HepG2 (cell line): ENCODE data around the gene RPL39. TPM values are rescaled to one million over a fixed set of nuclear protein-coding genes. Genes with fewer than 3 reads are reported as not detected.
A peak's percentile ranks its signal among the peaks of the same experiment; 100 is the strongest.

Experiments used
- CBX2 ChIP-seq, 2 experiments: fragments of 200-600 bp in 1 of 2; sonication (generic); formaldehyde crosslinking in 1 of 2; IDR thresholded peaks; 2 replicates each; pipeline versions ENCODE4 v1.7.0 to v1.8.1; 2018 to 2022; ENCODE audit warnings: low read depth in 2 of 2, low read length in 1 of 2, mild to moderate bottlenecking in 1 of 2, missing genetic modification reagents in 1 of 2
- CC2D1A ChIP-seq: sonication (generic); formaldehyde crosslinking; IDR thresholded peaks from 2 replicates; pipeline ENCODE4 v1.8.1; 2023; ENCODE audit warnings: mild to moderate bottlenecking, missing genetic modification reagents
- NCOR1 ChIP-seq: fragments of 200-600 bp; sonication (generic); IDR thresholded peaks from 2 replicates; pipeline ENCODE4 v1.7.0; 2017; ENCODE audit warnings: antibody characterized with exemption, low read length, borderline replicate concordance
- NFE2 ChIP-seq: sonication (generic); formaldehyde crosslinking; IDR thresholded peaks from 2 replicates; pipeline ENCODE4 v1.4.0; 2020; ENCODE audit warnings: missing genetic modification reagents
- SOX6 ChIP-seq, 2 experiments: fragments of 450-650 bp in 1 of 2; sonication (generic) in 1 of 2; formaldehyde crosslinking in 1 of 2; IDR thresholded peaks; 2 replicates each; pipeline versions ENCODE4 v1.4.0 to v1.6.1; 2017 to 2020; ENCODE audit warnings: antibody characterized with exemption in 1 of 2, mild to moderate bottlenecking in 1 of 2, missing genetic modification reagents in 1 of 2
- TRIM24 ChIP-seq: sonication (generic); formaldehyde crosslinking; IDR thresholded peaks from 2 replicates; pipeline ENCODE4 v1.8.0; 2022; ENCODE audit warnings: mild to moderate bottlenecking, missing genetic modification reagents
- YY1 ChIP-seq: IDR thresholded peaks from 2 replicates; pipeline ENCODE4 v1.6.1; 2011; ENCODE audit warnings: low read length, low read depth, moderate library complexity, mild to moderate bottlenecking; ENCODE audit not compliant: insufficient read depth, insufficient replicate concordance
- ZNF234 ChIP-seq: sonication (generic); formaldehyde crosslinking; conservative IDR thresholded peaks from 2 replicates; pipeline ENCODE4 v1.5.1; 2020; ENCODE audit warnings: mild to moderate bottlenecking, missing genetic modification reagents
- ZNF34 ChIP-seq: sonication (generic); formaldehyde crosslinking; IDR thresholded peaks from 2 replicates; pipeline ENCODE4 v1.4.0; 2020; ENCODE audit warnings: mild to moderate bottlenecking, missing genetic modification reagents, borderline replicate concordance
- ZNF678 ChIP-seq: sonication (generic); formaldehyde crosslinking; IDR thresholded peaks from 2 replicates; pipeline ENCODE4 v1.4.0; 2020; ENCODE audit warnings: mild to moderate bottlenecking, missing genetic modification reagents
- polyA plus RNA-seq, 8 experiments: library from polyadenylated mRNA; depleted of rRNA in 3 of 8; stranded (reverse) in 7 of 8; unstranded in 1 of 8; fragments of >200 nt; fragmentation: Illumina TruSeq in 4 of 8; extraction: Trizol in 4 of 8; gene quantifications; 2 replicates each; pipeline versions ENCODE4 v1.2.1 to v1.2.3, GENCODE V29; 2011 to 2016; ENCODE audit warnings: low read depth in 4 of 8, missing spikeins in 1 of 8, mixed read lengths in 1 of 8; ENCODE audit not compliant: insufficient read depth in 1 of 8
- total RNA-seq, 5 experiments: library from RNA; depleted of rRNA; stranded (reverse); fragments of >200 nt; fragmentation: Illumina TruSeq; extraction: Trizol; gene quantifications; 2 replicates each; pipeline ENCODE4 v1.2.3, GENCODE V29; 2016; ENCODE audit warnings: low read depth in 1 of 5
- TF ChIP-seq, protein P1 (sequence below): sonication (generic); formaldehyde crosslinking; conservative IDR thresholded peaks from 2 replicates; pipeline ENCODE4 v1.4.0; 2020; ENCODE audit warnings: missing genetic modification reagents
- TF ChIP-seq, protein P2 (sequence below): sonication (generic); formaldehyde crosslinking; IDR thresholded peaks from 2 replicates; pipeline ENCODE4 v1.5.0; 2020; ENCODE audit warnings: missing genetic modification reagents
- TF ChIP-seq, protein P3 (sequence below): IDR thresholded peaks from 2 replicates; pipeline ENCODE4 v1.6.1; 2016; ENCODE audit warnings: missing biosample characterization, missing genetic modification reagents, low read depth
- TF ChIP-seq, protein P4 (sequence below): sonication (generic); formaldehyde crosslinking; IDR thresholded peaks from 2 replicates; pipeline ENCODE4 v1.4.0; 2020; ENCODE audit warnings: missing genetic modification reagents
- TF ChIP-seq, protein P5 (sequence below): sonication (generic); formaldehyde crosslinking; IDR thresholded peaks from 2 replicates; pipeline ENCODE4 v1.5.0; 2020; ENCODE audit warnings: missing genetic modification reagents

Gene RPL39
- total and polyA plus RNA-seq, 2 of the 13 experiments (the other 11 are each of a cell fraction or from before 2014, with no cell fraction given) = 2,312 to 3,547 TPM

DNA sequence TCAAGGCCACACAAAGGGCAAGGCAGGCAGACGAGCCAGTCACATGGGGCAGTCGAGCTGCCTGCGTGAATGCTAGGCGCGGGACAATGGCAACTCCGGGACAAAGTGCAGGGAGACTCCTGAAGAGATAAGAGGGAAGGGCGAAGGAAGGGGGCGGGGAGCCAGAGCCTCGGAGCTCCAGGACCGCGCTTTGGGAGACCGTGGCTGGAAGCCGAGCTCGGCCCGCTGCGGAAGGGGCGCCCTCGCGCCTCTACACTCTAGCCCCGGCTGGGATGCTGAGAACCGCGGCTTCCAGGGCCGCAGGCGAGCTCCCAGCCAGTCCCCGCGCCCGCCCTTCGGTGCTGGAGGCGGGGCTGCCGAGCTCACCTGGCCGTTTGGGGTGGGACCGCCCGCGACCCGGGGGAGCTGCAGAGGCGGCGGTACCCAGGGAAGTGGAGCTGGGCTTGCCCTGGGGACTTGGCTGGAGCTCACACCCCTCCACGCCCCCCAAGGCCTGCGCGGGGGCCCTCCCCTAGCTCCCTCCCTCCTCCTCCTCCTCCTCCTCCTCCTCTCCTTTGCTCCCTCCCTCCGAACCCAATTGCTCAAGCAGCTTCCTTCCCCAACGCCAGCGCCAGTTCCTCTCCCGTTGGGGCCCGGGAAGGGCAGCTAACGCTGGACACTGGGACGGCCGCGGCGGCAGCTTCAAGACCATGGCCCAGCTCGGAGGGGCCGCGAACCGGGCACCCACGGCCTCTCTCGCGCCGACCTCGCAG lies 33.3 kb downstream of the RPL39 start, which contains the start of gene SOWAHD (continued):
- TF ChIP-seq, protein P1, sequence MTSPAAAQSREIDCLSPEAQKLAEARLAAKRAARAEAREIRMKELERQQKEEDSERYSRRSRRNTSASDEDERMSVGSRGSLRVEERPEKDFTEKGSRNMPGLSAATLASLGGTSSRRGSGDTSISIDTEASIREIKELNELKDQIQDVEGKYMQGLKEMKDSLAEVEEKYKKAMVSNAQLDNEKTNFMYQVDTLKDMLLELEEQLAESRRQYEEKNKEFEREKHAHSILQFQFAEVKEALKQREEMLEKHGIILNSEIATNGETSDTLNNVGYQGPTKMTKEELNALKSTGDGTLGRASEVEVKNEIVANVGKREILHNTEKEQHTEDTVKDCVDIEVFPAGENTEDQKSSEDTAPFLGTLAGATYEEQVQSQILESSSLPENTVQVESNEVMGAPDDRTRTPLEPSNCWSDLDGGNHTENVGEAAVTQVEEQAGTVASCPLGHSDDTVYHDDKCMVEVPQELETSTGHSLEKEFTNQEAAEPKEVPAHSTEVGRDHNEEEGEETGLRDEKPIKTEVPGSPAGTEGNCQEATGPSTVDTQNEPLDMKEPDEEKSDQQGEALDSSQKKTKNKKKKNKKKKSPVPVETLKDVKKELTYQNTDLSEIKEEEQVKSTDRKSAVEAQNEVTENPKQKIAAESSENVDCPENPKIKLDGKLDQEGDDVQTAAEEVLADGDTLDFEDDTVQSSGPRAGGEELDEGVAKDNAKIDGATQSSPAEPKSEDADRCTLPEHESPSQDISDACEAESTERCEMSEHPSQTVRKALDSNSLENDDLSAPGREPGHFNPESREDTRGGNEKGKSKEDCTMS = no peak
- TF ChIP-seq CBX2 (IDR thresholded peaks at IDR 0.05; ENCODE audit: low read depth, low read length) = no peak
- no peak for TF ChIP-seq CBX2 (CRISPR knock-in tag; IDR thresholded peaks at IDR 0.05; ENCODE audit: low read depth)
- no peak for TF ChIP-seq SOX6 (IDR thresholded peaks at IDR 0.05)
- TF ChIP-seq SOX6 (CRISPR knock-in tag; IDR thresholded peaks at IDR 0.05) = peak; percentile 76
- TF ChIP-seq NFE2 (CRISPR knock-in tag) = no peak
- TF ChIP-seq, protein P2, sequence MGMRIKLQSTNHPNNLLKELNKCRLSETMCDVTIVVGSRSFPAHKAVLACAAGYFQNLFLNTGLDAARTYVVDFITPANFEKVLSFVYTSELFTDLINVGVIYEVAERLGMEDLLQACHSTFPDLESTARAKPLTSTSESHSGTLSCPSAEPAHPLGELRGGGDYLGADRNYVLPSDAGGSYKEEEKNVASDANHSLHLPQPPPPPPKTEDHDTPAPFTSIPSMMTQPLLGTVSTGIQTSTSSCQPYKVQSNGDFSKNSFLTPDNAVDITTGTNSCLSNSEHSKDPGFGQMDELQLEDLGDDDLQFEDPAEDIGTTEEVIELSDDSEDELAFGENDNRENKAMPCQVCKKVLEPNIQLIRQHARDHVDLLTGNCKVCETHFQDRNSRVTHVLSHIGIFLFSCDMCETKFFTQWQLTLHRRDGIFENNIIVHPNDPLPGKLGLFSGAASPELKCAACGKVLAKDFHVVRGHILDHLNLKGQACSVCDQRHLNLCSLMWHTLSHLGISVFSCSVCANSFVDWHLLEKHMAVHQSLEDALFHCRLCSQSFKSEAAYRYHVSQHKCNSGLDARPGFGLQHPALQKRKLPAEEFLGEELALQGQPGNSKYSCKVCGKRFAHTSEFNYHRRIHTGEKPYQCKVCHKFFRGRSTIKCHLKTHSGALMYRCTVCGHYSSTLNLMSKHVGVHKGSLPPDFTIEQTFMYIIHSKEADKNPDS = no peak
- TF ChIP-seq, protein P3, sequence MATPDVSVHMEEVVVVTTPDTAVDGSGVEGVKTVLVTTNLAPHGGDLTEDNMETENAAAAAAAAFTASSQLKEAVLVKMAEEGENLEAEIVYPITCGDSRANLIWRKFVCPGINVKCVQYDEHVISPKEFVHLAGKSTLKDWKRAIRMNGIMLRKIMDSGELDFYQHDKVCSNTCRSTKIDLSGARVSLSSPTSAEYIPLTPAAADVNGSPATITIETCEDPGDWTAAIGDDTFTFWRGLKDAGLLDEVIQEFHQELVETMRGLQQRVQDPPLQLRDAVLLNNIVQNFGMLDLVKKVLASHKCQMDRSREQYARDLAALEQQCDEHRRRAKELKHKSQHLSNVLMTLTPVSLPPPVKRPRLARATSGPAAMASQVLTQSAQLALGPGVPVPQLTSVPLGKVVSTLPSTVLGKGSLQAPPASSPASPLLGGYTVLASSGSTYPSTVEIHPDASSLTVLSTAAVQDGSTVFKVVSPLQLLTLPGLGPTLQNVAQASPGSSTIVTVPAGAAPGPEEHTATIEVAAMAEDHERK (CRISPR knock-in tag) = no peak
- no peak for TF ChIP-seq ZNF678 (CRISPR knock-in tag)
- peak; percentile 42 for TF ChIP-seq YY1
- TF ChIP-seq ZNF34 (CRISPR knock-in tag) = 0 out of 2 replicates have a peak, but pooled peaks have one; percentile 28
- no peak for TF ChIP-seq CC2D1A
- TF ChIP-seq, protein P4, sequence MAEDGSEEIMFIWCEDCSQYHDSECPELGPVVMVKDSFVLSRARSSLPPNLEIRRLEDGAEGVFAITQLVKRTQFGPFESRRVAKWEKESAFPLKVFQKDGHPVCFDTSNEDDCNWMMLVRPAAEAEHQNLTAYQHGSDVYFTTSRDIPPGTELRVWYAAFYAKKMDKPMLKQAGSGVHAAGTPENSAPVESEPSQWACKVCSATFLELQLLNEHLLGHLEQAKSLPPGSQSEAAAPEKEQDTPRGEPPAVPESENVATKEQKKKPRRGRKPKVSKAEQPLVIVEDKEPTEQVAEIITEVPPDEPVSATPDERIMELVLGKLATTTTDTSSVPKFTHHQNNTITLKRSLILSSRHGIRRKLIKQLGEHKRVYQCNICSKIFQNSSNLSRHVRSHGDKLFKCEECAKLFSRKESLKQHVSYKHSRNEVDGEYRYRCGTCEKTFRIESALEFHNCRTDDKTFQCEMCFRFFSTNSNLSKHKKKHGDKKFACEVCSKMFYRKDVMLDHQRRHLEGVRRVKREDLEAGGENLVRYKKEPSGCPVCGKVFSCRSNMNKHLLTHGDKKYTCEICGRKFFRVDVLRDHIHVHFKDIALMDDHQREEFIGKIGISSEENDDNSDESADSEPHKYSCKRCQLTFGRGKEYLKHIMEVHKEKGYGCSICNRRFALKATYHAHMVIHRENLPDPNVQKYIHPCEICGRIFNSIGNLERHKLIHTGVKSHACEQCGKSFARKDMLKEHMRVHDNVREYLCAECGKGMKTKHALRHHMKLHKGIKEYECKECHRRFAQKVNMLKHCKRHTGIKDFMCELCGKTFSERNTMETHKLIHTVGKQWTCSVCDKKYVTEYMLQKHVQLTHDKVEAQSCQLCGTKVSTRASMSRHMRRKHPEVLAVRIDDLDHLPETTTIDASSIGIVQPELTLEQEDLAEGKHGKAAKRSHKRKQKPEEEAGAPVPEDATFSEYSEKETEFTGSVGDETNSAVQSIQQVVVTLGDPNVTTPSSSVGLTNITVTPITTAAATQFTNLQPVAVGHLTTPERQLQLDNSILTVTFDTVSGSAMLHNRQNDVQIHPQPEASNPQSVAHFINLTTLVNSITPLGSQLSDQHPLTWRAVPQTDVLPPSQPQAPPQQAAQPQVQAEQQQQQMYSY (CRISPR knock-in tag) = no peak
- 0 out of 2 replicates have a peak, but pooled peaks have one; percentile 32 for TF ChIP-seq ZNF234 (CRISPR knock-in tag)
- no peak for TF ChIP-seq TRIM24 (CRISPR knock-in tag)
- TF ChIP-seq NCOR1 = 0 out of 2 replicates have a peak, but pooled peaks have one; percentile 16
- TF ChIP-seq, protein P5, sequence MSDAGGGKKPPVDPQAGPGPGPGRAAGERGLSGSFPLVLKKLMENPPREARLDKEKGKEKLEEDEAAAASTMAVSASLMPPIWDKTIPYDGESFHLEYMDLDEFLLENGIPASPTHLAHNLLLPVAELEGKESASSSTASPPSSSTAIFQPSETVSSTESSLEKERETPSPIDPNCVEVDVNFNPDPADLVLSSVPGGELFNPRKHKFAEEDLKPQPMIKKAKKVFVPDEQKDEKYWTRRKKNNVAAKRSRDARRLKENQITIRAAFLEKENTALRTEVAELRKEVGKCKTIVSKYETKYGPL (CRISPR knock-in tag) = no peak
